NOMO-1 treated with DMSO at 0.1 percent for 48 hours (cell line): ENCODE results near the gene UBE2Q2.
A peak's percentile ranks its signal among the peaks of the same experiment; 100 is the strongest.
"Not testable (repeated sequence)": the region's sequence is repeated elsewhere in the genome, so short reads cannot be mapped to it uniquely, and the experiment has no call there.

Experiments used
- DNase-seq: peaks from one replicate; lab custom pipeline; 2025; ENCODE audit not compliant: unreplicated experiment; lab: John Stamatoyannopoulos, UW

The UBE2Q2 gene

GRCh38 chr15:75842722-75843677 lies at the start of gene UBE2Q2:
UBE2Q2 (plus strand) TSS chr15:75843447; CDS start chr15:75843667, 220 bp downstream.
- peak; percentile 66 for DNase-seq

- DNase-seq, result no peak
Measured at GRCh38 chr15:75796321-75796720, 46.9 kb upstream of the UBE2Q2 start.

- not testable (repeated sequence) for DNase-seq
Measured at GRCh38 chr15:75797146-75797545, 46.1 kb upstream of the UBE2Q2 start.

- DNase-seq, result no peak
Measured at GRCh38 chr15:75799190-75799589, 44.1 kb upstream of the UBE2Q2 start.

GRCh38 chr15:75800409-75800808 lies 42.8 kb upstream of the UBE2Q2 start:
- DNase-seq, result not testable (repeated sequence)

- peak; percentile 69 for DNase-seq
Measured at GRCh38 chr15:75801859-75802593, 41.2 kb upstream of the UBE2Q2 start.

- not testable (repeated sequence) for DNase-seq
Measured at GRCh38 chr15:75807486-75807885, 35.8 kb upstream of the UBE2Q2 start.

GRCh38 chr15:75808009-75808408 lies 35.2 kb upstream of the UBE2Q2 start:
- not testable (repeated sequence) for DNase-seq

GRCh38 chr15:75808563-75808962 lies 34.7 kb upstream of the UBE2Q2 start:
- DNase-seq, result no peak

- peak; percentile 23 for DNase-seq
Measured at GRCh38 chr15:75809986-75810750, 33.1 kb upstream of the UBE2Q2 start.

GRCh38 chr15:75810874-75811498 lies 32.3 kb upstream of the UBE2Q2 start:
- no peak for DNase-seq

- no peak for DNase-seq
Measured at GRCh38 chr15:75811626-75812025, 31.6 kb upstream of the UBE2Q2 start.

GRCh38 chr15:75814794-75815193 lies 28.5 kb upstream of the UBE2Q2 start:
- DNase-seq, result no peak

GRCh38 chr15:75815811-75816719 lies 27.2 kb upstream of the UBE2Q2 start:
- no peak for DNase-seq

- DNase-seq, result peak; percentile 65
Measured at GRCh38 chr15:75817138-75817935, 25.9 kb upstream of the UBE2Q2 start.

GRCh38 chr15:75820206-75820605 lies 23.0 kb upstream of the UBE2Q2 start:
- DNase-seq, result no peak

- no peak for DNase-seq
Measured at GRCh38 chr15:75821786-75822345, 21.4 kb upstream of the UBE2Q2 start.

- DNase-seq, result no peak
Measured at GRCh38 chr15:75822685-75823278, 20.5 kb upstream of the UBE2Q2 start.
